OCI-LY7 (cell line): Measurements from ENCODE around the gene GDF11.
A peak's percentile ranks its signal among the peaks of the same experiment; 100 is the strongest.

Experiments used
- EZH2phosphoT487 ChIP-seq: fragments of 200-600 bp; sonication (generic); IDR thresholded peaks from 2 replicates; pipeline ENCODE4 v1.6.1; 2018; ENCODE audit warnings: low read depth, borderline replicate concordance, mild to moderate bottlenecking, mixed run types, antibody characterized with exemption, low read length, moderate library complexity, mixed read lengths
- TF ChIP-seq, protein P1 (sequence below): fragments of 200-600 bp; sonication (generic); conservative IDR thresholded peaks from 2 replicates; pipeline ENCODE4 v1.5.1; 2014; ENCODE audit warnings: mild to moderate bottlenecking, antibody characterized with exemption, low read length, moderate library complexity, mixed read lengths

DNA sequence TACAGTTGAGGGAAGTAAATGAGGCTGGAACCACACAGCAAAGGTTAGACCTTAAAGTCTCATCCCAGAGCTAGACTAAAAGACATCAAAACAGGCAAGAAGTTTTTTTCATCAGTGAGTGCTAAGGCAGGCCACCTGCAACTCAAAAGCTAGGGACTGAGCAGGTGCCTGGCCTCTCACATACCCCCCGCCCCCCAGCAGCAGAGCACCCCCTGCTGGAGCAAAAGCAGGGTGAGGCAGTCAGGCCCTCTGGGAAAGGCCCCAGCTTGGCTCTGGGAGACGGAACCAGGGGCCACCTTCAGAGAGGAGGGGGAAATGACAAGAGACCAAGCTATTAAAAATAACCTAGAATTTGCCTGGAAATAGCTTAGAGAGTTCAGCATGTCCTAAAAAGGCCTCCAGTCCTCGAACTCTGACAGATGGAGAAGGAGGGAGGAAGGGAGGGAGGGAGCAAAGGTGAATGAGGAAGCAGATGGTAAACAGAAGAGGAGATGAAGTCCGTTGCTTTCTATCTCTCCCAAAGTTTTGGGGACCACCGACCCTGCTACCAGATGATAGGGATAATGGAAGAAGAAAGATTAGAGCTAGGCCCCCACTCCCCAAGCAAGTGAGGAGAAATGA lies 37.0 kb upstream of the GDF11 start:
- TF ChIP-seq, protein P1, sequence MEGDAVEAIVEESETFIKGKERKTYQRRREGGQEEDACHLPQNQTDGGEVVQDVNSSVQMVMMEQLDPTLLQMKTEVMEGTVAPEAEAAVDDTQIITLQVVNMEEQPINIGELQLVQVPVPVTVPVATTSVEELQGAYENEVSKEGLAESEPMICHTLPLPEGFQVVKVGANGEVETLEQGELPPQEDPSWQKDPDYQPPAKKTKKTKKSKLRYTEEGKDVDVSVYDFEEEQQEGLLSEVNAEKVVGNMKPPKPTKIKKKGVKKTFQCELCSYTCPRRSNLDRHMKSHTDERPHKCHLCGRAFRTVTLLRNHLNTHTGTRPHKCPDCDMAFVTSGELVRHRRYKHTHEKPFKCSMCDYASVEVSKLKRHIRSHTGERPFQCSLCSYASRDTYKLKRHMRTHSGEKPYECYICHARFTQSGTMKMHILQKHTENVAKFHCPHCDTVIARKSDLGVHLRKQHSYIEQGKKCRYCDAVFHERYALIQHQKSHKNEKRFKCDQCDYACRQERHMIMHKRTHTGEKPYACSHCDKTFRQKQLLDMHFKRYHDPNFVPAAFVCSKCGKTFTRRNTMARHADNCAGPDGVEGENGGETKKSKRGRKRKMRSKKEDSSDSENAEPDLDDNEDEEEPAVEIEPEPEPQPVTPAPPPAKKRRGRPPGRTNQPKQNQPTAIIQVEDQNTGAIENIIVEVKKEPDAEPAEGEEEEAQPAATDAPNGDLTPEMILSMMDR: peak; percentile 85
- no peak for TF ChIP-seq EZH2phosphoT487
